CD4-positive, alpha-beta T cell (primary cell): Measurements from ENCODE around the gene OR2F1. TPM values are rescaled to one million over a fixed set of nuclear protein-coding genes. Genes with fewer than 3 reads are reported as not detected.

Experiments used
- ATAC-seq: fragments of 200-7000 bp; cut with Tn5 transposase; one replicate; pipeline ENCODE4 v1.10.0; 2022; ENCODE audit warnings: mild to moderate bottlenecking; ENCODE audit not compliant: poor library complexity
- CTCF ChIA-PET: fragments of 350-600 bp; sonication (Branson Sonifier 250); formaldehyde crosslinking; loops from one replicate; lab custom pipeline; 2021; ENCODE audit warnings: antibody characterized with exemption, inconsistent platforms; lab: Charles Lee
- POLR2A ChIA-PET: fragments of 350-600 bp; sonication (Branson Sonifier 250); formaldehyde crosslinking; loops from one replicate; lab custom pipeline; 2021; ENCODE audit warnings: antibody characterized with exemption, inconsistent platforms; lab: Charles Lee
- DNase-seq, 14 experiments: peaks; one replicate each; pipeline ENCODE4 v3.0.0-alpha.2; 2013 to 2020; ENCODE audit warnings: mixed read lengths in 2 of 14
- H3K27ac ChIP-seq, 2 donors: one replicate each; pipeline versions ENCODE4 v1.5.1 to v1.7.0; 2013; ENCODE audit warnings: low read length in 2 of 2, low read depth in 1 of 2, mild to moderate bottlenecking in 1 of 2
- H3K27me3 ChIP-seq, 2 experiments: 1 replicate in 1 of 2; 2 replicates in 1 of 2; pipeline versions ENCODE4 v1.6.1 to v1.7.0; 2013; ENCODE audit warnings: low read length in 2 of 2, control low read depth in 1 of 2, mild to moderate bottlenecking in 1 of 2, moderate library complexity in 1 of 2; ENCODE audit not compliant: insufficient read depth in 2 of 2, control insufficient read depth in 1 of 2
- H3K36me3 ChIP-seq: one replicate; pipeline ENCODE4 v1.6.1; 2013; ENCODE audit warnings: low read length, control low read depth; ENCODE audit not compliant: insufficient read depth
- H3K4me1 ChIP-seq: one replicate; pipeline ENCODE4 v1.6.1; 2013; ENCODE audit warnings: low read length, control low read depth; ENCODE audit not compliant: insufficient read depth
- H3K4me3 ChIP-seq: one replicate; pipeline ENCODE4 v1.5.1; 2013; ENCODE audit warnings: mild to moderate bottlenecking, low read length, moderate library complexity
- H3K9me3 ChIP-seq, 2 experiments: 1 replicate in 1 of 2; 2 replicates in 1 of 2; pipeline versions ENCODE4 v1.6.1 to v1.7.0; 2013; ENCODE audit warnings: low read length in 2 of 2, mild to moderate bottlenecking in 2 of 2, control low read depth in 1 of 2, moderate library complexity in 1 of 2; ENCODE audit not compliant: control insufficient read depth in 1 of 2, insufficient read depth in 1 of 2
- H3K27ac Mint-ChIP-seq: one replicate; pipeline ENCODE4 v1.8.0; 2020; ENCODE audit warnings: mixed read lengths
- H3K27me3 Mint-ChIP-seq: one replicate; pipeline ENCODE4 v1.8.0; 2021; ENCODE audit warnings: mixed read lengths
- H3K36me3 Mint-ChIP-seq: one replicate; pipeline ENCODE4 v1.8.0; 2021; ENCODE audit warnings: low read depth, mixed read lengths
- H3K4me1 Mint-ChIP-seq: one replicate; pipeline ENCODE4 v1.8.0; 2021; ENCODE audit warnings: low read depth, mixed read lengths
- H3K4me3 Mint-ChIP-seq: one replicate; pipeline ENCODE4 v1.8.0; 2020; ENCODE audit warnings: mild to moderate bottlenecking, mixed read lengths
- H3K9me3 Mint-ChIP-seq: one replicate; pipeline ENCODE4 v1.8.0; 2020; ENCODE audit warnings: mixed read lengths
- intact Hi-C, 2 experiments: fragments of 100-400 bp; cut with DNase I in 1 of 2; cut with micrococcal nuclease in 1 of 2; formaldehyde crosslinking; loops; one replicate each; pipeline versions ENCODE4 v1.15.1 to v1.9.0; 2023 to 2025; cut with DNase I, micrococcal nuclease
- total RNA-seq, 174 experiments: library from RNA in 2 of 174; stranded (reverse) in 2 of 174; gene quantifications; one replicate each; pipeline ENCODE4 v1.2.3 and lab custom pipeline; 2021 to 2026
- TF ChIP-seq, protein P1 (sequence below): fragments of 200-600 bp; IDR thresholded peaks from one replicate; pipeline ENCODE4 v1.8.0; 2022; ENCODE audit warnings: antibody characterized with exemption, mild to moderate bottlenecking

Gene OR2F1
- total RNA-seq, 2 experiments from 2014 or later = not detected

GRCh38 chr7:143960813-143961610 is 6.4 kb downstream of the OR2F1 start:
- H3K27me3 Mint-ChIP-seq = peaks cover 51% of the 10 kb centered on the region

GRCh38 chr7:143965280-143965679 is 10.6 kb downstream of the OR2F1 start:
- DNase-seq = no peak
- Histone ChIP-seq H3K36me3 (no peaks in the 10 kb centered on the region), H3K4me1 (no peaks in the 10 kb centered on the region), H3K9me3 (no peaks in the 10 kb centered on the region), H3K4me3 (no peak overlapping the region), H3K27ac (no peak overlapping the region), H3K27me3 (no peaks in the 10 kb centered on the region)
- intact Hi-C loops = no loop called here
- peaks cover 20% of the 10 kb centered on the region for H3K27me3 Mint-ChIP-seq
- POLR2A ChIA-PET = no interaction called here
- H3K9me3 Mint-ChIP-seq = no peaks in the 10 kb centered on the region
- no peak for ATAC-seq
- TF ChIP-seq, protein P1, sequence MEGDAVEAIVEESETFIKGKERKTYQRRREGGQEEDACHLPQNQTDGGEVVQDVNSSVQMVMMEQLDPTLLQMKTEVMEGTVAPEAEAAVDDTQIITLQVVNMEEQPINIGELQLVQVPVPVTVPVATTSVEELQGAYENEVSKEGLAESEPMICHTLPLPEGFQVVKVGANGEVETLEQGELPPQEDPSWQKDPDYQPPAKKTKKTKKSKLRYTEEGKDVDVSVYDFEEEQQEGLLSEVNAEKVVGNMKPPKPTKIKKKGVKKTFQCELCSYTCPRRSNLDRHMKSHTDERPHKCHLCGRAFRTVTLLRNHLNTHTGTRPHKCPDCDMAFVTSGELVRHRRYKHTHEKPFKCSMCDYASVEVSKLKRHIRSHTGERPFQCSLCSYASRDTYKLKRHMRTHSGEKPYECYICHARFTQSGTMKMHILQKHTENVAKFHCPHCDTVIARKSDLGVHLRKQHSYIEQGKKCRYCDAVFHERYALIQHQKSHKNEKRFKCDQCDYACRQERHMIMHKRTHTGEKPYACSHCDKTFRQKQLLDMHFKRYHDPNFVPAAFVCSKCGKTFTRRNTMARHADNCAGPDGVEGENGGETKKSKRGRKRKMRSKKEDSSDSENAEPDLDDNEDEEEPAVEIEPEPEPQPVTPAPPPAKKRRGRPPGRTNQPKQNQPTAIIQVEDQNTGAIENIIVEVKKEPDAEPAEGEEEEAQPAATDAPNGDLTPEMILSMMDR = no peak
- no peaks in the 10 kb centered on the region for H3K36me3 Mint-ChIP-seq
- no peak overlapping the region for H3K27ac Mint-ChIP-seq
- H3K4me1 Mint-ChIP-seq = no peaks in the 10 kb centered on the region
- CTCF ChIA-PET = no interaction called here
- H3K4me3 Mint-ChIP-seq = no peak overlapping the region

More at GRCh38 chr7:143960813-143961610, 6.4 kb downstream of the OR2F1 start:
- H3K4me1 ChIP-seq = no peaks in the 10 kb centered on the region
- POLR2A ChIA-PET = interaction anchor here (0.6 kb wide), 1 partner anchor 56 kb away, joined by 3 read pairs; no protein-coding TSS in a partner anchor
- no peaks in the 10 kb centered on the region for H3K36me3 Mint-ChIP-seq
- H3K9me3 Mint-ChIP-seq = no peaks in the 10 kb centered on the region
- DNase-seq = no peak
- H3K4me3 Mint-ChIP-seq = no peak overlapping the region
- H3K4me1 Mint-ChIP-seq = no peaks in the 10 kb centered on the region
- peaks cover 0 to 8% of the 10 kb centered on the region in 2 experiments for H3K27me3 ChIP-seq
- H3K4me3 ChIP-seq = no peak overlapping the region
- no peaks in the 10 kb centered on the region for H3K9me3 ChIP-seq
- no peaks in the 10 kb centered on the region for H3K36me3 ChIP-seq
- TF ChIP-seq, protein P1 = no peak
- CTCF ChIA-PET = no interaction called here
- no peak overlapping the region for H3K27ac Mint-ChIP-seq
- no peak for ATAC-seq
- intact Hi-C loops = no loop called here
- no peak overlapping the region for H3K27ac ChIP-seq

DNA sequence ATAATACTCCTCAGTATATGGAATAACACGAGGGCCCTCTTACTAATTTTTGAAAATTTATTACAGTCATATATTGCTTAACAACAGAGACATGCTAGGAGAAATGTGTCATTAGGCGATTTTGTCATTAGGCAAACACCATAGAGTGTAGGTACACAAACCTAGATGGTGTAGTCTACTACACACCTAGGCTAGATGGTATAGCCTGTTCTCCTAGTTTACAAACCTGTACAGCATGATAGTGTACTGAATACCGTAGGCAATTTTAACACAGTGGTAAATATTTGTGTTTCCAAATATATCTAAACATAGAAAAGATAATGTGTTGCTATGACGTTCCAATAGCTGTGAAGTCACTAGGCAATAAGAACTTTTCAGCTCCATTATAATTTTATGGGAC is 12.8 kb downstream of the OR2F1 start:
- no peak overlapping the region for H3K27ac Mint-ChIP-seq
- H3K27me3 ChIP-seq = no peaks in the 10 kb centered on the region
- ATAC-seq = no peak
- TF ChIP-seq, protein P1 = no peak
- H3K4me3 Mint-ChIP-seq = no peak overlapping the region
- intact Hi-C loops = no loop called here
- H3K4me1 Mint-ChIP-seq = no peaks in the 10 kb centered on the region
- CTCF ChIA-PET = no interaction called here
- peaks cover 3 to 6% of the 10 kb centered on the region in 2 experiments for H3K9me3 ChIP-seq
- peaks cover 5% of the 10 kb centered on the region for H3K27me3 Mint-ChIP-seq
- POLR2A ChIA-PET = no interaction called here
- H3K27ac ChIP-seq = no peak overlapping the region
- H3K4me1 ChIP-seq = no peaks in the 10 kb centered on the region
- H3K9me3 Mint-ChIP-seq = no peaks in the 10 kb centered on the region
- no peaks in the 10 kb centered on the region for H3K36me3 ChIP-seq
- H3K4me3 ChIP-seq = no peak overlapping the region
- H3K36me3 Mint-ChIP-seq = no peaks in the 10 kb centered on the region
- no peak for DNase-seq
